K562 (cell line): Measurements from ENCODE around the gene CD248. TPM values are rescaled to one million over a fixed set of nuclear protein-coding genes. Genes with fewer than 3 reads are reported as not detected.

Experiments used
- CREM ChIP-seq: IDR thresholded peaks from 2 replicates; pipeline ENCODE4 v1.6.1; 2014; ENCODE audit warnings: antibody characterized with exemption, low read depth
- FOSL1 ChIP-seq: fragments of 200-800 bp; sonication (Bioruptor generic); conservative IDR thresholded peaks from 2 replicates; pipeline ENCODE4 v1.6.1; 2016; ENCODE audit warnings: missing genetic modification characterization, missing compliant biosample characterization
- FUS ChIP-seq: fragments of 200-400 bp; formaldehyde crosslinking; optimal IDR thresholded peaks from 2 replicates; pipeline ENCODE3; 2017; ENCODE audit warnings: low read depth, low read length
- GTF2A2 ChIP-seq: IDR thresholded peaks from 2 replicates; pipeline ENCODE4 v1.6.1; 2016; ENCODE audit warnings: mild to moderate bottlenecking, missing genetic modification characterization, missing compliant biosample characterization
- NR2F6 ChIP-seq: fragments of 450-650 bp; formaldehyde crosslinking; IDR thresholded peaks from 2 replicates; pipeline ENCODE4 v1.4.0; 2020; ENCODE audit warnings: mild to moderate bottlenecking
- SRSF1 ChIP-seq: fragments of 200-400 bp; formaldehyde crosslinking; IDR thresholded peaks from 2 replicates; pipeline ENCODE4 v1.6.1; 2017; ENCODE audit warnings: mild to moderate bottlenecking, low read depth, low read length, moderate library complexity
- TEAD1 ChIP-seq, 2 experiments: fragments of 450-650 bp in 1 of 2; sonication (generic) in 1 of 2; formaldehyde crosslinking; IDR thresholded peaks; 2 replicates each; pipeline versions ENCODE4 v1.4.0 to v1.8.0; 2020 to 2022; ENCODE audit warnings: mild to moderate bottlenecking in 2 of 2, missing genetic modification reagents in 1 of 2
- TEAD2 ChIP-seq: fragments of 450-650 bp; IDR thresholded peaks from 2 replicates; pipeline ENCODE4 v1.6.1; 2016; ENCODE audit warnings: missing genetic modification characterization, control low read depth, missing compliant biosample characterization
- ZBED1 ChIP-seq: IDR thresholded peaks from 2 replicates; pipeline ENCODE4 v1.6.1; 2014
- ZNF165 ChIP-seq: fragments of 250-450 bp; sonication (Bioruptor Pico); IDR thresholded peaks from 2 replicates; pipeline ENCODE4 v1.4.0; 2020; ENCODE audit warnings: borderline replicate concordance
- polyA plus RNA-seq, 8 experiments: library from polyadenylated mRNA; depleted of rRNA in 4 of 8; stranded (reverse) in 5 of 8; unstranded in 3 of 8; fragments of >200 nt; fragmentation: Nextera tagmentation in 2 of 8; fragmentation: Illumina TruSeq in 1 of 8; extraction: Ambion mirVana in 2 of 8; extraction: Trizol in 1 of 8; gene quantifications; 2 replicates each; pipeline versions ENCODE4 v1.2.1 to v1.2.3, GENCODE V29; 2011 to 2014; ENCODE audit warnings: inconsistent platforms in 1 of 8, missing spikeins in 1 of 8
- total RNA-seq, 7 experiments: library from RNA; depleted of rRNA in 6 of 7; stranded (reverse); fragments of >200 nt in 6 of 7; fragmentation: Illumina TruSeq in 2 of 7; extraction: Trizol in 2 of 7; gene quantifications; 2 replicates each; pipeline versions ENCODE4 v1.2.1 to v1.2.3, GENCODE V29; 2011 to 2021; ENCODE audit warnings: low replicate concordance in 1 of 7
- TF ChIP-seq, protein P1 (sequence below): fragments of 200-600 bp; sonication (generic); IDR thresholded peaks from one replicate; pipeline ENCODE4 v1.6.1; 2012; ENCODE audit warnings: mild to moderate bottlenecking, low read depth, low read length, inconsistent platforms
- TF ChIP-seq, protein P2 (sequence below): fragments of 250-450 bp; sonication (Bioruptor Pico); IDR thresholded peaks from 2 replicates; pipeline ENCODE4 v1.5.0; 2020; ENCODE audit warnings: mild to moderate bottlenecking
- TF ChIP-seq, protein P3 (sequence below): fragments of 200-800 bp; sonication (Bioruptor generic); IDR thresholded peaks from 2 replicates; pipeline ENCODE4 v1.6.1; 2017; ENCODE audit warnings: missing genetic modification characterization, missing compliant biosample characterization

CD248 gene
- total and polyA plus RNA-seq, 9 of the 15 experiments (the other 6 are each of a cell fraction or from before 2014, with no cell fraction given) = 0.09 TPM; not detected in 8

DNA sequence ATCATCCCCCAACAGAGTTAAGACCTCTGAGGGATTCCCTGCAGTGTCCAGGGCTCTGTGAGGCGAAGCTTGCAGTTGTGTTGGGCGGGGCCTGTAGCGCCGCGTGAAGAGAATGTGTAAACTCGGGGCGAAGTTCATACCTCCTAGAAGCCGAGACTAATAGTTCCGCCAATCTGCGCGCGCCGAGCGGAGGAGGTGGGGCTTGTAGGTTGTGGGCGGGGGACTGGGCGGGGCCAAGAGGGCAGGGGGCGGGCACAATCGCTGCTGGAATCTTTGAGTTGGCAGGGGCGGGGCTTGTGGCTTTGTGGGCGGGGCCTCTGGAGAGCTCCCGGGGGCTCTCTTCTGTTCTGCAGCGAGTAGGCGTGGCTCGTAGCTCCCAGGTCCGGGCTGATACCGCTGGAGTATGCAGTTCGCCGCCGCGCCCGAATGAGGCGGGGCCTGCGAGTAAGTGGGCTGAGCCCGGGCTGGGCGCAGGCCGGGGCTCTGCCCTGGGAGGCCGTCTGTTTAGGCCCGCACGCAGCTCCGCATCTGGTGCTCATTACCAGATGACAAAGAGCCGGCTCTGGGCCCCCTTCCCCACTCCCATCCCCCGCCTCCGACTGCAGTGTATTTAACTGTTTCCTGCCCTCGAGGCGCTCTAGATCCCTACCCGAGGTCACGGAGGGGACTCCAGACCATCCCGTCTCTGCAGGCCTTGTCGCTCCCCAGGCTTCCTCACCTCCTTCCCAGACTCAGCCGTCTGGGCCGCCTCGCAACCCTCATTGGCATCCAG, 4.1 kb downstream of the CD248 start (continued):
- TF ChIP-seq, protein P1, sequence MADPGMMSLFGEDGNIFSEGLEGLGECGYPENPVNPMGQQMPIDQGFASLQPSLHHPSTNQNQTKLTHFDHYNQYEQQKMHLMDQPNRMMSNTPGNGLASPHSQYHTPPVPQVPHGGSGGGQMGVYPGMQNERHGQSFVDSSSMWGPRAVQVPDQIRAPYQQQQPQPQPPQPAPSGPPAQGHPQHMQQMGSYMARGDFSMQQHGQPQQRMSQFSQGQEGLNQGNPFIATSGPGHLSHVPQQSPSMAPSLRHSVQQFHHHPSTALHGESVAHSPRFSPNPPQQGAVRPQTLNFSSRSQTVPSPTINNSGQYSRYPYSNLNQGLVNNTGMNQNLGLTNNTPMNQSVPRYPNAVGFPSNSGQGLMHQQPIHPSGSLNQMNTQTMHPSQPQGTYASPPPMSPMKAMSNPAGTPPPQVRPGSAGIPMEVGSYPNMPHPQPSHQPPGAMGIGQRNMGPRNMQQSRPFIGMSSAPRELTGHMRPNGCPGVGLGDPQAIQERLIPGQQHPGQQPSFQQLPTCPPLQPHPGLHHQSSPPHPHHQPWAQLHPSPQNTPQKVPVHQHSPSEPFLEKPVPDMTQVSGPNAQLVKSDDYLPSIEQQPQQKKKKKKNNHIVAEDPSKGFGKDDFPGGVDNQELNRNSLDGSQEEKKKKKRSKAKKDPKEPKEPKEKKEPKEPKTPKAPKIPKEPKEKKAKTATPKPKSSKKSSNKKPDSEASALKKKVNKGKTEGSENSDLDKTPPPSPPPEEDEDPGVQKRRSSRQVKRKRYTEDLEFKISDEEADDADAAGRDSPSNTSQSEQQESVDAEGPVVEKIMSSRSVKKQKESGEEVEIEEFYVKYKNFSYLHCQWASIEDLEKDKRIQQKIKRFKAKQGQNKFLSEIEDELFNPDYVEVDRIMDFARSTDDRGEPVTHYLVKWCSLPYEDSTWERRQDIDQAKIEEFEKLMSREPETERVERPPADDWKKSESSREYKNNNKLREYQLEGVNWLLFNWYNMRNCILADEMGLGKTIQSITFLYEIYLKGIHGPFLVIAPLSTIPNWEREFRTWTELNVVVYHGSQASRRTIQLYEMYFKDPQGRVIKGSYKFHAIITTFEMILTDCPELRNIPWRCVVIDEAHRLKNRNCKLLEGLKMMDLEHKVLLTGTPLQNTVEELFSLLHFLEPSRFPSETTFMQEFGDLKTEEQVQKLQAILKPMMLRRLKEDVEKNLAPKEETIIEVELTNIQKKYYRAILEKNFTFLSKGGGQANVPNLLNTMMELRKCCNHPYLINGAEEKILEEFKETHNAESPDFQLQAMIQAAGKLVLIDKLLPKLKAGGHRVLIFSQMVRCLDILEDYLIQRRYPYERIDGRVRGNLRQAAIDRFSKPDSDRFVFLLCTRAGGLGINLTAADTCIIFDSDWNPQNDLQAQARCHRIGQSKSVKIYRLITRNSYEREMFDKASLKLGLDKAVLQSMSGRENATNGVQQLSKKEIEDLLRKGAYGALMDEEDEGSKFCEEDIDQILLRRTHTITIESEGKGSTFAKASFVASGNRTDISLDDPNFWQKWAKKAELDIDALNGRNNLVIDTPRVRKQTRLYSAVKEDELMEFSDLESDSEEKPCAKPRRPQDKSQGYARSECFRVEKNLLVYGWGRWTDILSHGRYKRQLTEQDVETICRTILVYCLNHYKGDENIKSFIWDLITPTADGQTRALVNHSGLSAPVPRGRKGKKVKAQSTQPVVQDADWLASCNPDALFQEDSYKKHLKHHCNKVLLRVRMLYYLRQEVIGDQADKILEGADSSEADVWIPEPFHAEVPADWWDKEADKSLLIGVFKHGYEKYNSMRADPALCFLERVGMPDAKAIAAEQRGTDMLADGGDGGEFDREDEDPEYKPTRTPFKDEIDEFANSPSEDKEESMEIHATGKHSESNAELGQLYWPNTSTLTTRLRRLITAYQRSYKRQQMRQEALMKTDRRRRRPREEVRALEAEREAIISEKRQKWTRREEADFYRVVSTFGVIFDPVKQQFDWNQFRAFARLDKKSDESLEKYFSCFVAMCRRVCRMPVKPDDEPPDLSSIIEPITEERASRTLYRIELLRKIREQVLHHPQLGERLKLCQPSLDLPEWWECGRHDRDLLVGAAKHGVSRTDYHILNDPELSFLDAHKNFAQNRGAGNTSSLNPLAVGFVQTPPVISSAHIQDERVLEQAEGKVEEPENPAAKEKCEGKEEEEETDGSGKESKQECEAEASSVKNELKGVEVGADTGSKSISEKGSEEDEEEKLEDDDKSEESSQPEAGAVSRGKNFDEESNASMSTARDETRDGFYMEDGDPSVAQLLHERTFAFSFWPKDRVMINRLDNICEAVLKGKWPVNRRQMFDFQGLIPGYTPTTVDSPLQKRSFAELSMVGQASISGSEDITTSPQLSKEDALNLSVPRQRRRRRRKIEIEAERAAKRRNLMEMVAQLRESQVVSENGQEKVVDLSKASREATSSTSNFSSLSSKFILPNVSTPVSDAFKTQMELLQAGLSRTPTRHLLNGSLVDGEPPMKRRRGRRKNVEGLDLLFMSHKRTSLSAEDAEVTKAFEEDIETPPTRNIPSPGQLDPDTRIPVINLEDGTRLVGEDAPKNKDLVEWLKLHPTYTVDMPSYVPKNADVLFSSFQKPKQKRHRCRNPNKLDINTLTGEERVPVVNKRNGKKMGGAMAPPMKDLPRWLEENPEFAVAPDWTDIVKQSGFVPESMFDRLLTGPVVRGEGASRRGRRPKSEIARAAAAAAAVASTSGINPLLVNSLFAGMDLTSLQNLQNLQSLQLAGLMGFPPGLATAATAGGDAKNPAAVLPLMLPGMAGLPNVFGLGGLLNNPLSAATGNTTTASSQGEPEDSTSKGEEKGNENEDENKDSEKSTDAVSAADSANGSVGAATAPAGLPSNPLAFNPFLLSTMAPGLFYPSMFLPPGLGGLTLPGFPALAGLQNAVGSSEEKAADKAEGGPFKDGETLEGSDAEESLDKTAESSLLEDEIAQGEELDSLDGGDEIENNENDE = no peak
- TF ChIP-seq FOSL1 (peak; percentile 94), ZNF165 (CRISPR knock-in tag) (no peak), CREM (no peak; the same call in 1 of the 2 replicates), GTF2A2 (tag) (no peak), ZBED1 (no peak), SRSF1 (no peak), NR2F6 (no peak), TEAD1 (CRISPR knock-in tag; IDR thresholded peaks at IDR 0.05) (no peak), FUS (no peak), TEAD2 (tag) (no peak)
- TF ChIP-seq, protein P2, sequence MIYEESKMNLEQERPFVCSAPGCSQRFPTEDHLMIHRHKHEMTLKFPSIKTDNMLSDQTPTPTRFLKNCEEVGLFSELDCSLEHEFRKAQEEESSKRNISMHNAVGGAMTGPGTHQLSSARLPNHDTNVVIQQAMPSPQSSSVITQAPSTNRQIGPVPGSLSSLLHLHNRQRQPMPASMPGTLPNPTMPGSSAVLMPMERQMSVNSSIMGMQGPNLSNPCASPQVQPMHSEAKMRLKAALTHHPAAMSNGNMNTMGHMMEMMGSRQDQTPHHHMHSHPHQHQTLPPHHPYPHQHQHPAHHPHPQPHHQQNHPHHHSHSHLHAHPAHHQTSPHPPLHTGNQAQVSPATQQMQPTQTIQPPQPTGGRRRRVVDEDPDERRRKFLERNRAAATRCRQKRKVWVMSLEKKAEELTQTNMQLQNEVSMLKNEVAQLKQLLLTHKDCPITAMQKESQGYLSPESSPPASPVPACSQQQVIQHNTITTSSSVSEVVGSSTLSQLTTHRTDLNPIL (CRISPR knock-in tag) = no peak
- TF ChIP-seq, protein P3, sequence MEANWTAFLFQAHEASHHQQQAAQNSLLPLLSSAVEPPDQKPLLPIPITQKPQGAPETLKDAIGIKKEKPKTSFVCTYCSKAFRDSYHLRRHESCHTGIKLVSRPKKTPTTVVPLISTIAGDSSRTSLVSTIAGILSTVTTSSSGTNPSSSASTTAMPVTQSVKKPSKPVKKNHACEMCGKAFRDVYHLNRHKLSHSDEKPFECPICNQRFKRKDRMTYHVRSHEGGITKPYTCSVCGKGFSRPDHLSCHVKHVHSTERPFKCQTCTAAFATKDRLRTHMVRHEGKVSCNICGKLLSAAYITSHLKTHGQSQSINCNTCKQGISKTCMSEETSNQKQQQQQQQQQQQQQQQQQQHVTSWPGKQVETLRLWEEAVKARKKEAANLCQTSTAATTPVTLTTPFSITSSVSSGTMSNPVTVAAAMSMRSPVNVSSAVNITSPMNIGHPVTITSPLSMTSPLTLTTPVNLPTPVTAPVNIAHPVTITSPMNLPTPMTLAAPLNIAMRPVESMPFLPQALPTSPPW (CRISPR knock-in tag) = peak; percentile 54; the same call in 1 of the 2 replicates
